IMR-90 (cell line): Measurements from ENCODE around the gene ARHGAP12. TPM values are rescaled to one million over a fixed set of nuclear protein-coding genes. Genes with fewer than 3 reads are reported as not detected.

Experiments used
- ATAC-seq: fragments of 200-7000 bp; cut with Tn5 transposase; 2 replicates; pipeline ENCODE4 v1.9.1; 2020; ENCODE audit warnings: low read depth, mild to moderate bottlenecking, moderate library complexity
- BruUV-seq: library from RNA; stranded (reverse); fragments of 400-500 nt; replicated peaks from 2 replicates; lab custom pipeline; 2021; lab: Mats Ljungman, UMichigan
- CTCF ChIA-PET: fragments of 300-600 bp; formaldehyde crosslinking; extraction: SDS; loops from one replicate; lab custom pipeline; 2021; ENCODE audit warnings: antibody characterized with exemption; lab: Yijun Ruan, JAX
- POLR2A ChIA-PET: fragments of 300-600 bp; sonication (Branson Sonifier 250); formaldehyde crosslinking; loops from one replicate; lab custom pipeline; 2022; ENCODE audit warnings: antibody characterized with exemption; ENCODE audit not compliant: unreplicated experiment; lab: Charles Lee
- DNase-seq: peaks from one replicate; pipeline ENCODE4 v3.0.0; 2013
- H2AFZ ChIP-seq: replicated peaks from 2 replicates; pipeline ENCODE3; 2013; ENCODE audit warnings: low read length, mild to moderate bottlenecking; ENCODE audit not compliant: poor library complexity
- H2AK5ac ChIP-seq: 2 replicates; pipeline ENCODE4 v1.6.1; 2013; ENCODE audit warnings: low read depth, low read length, inconsistent platforms
- H2AK9ac ChIP-seq: replicated peaks from 2 replicates; pipeline ENCODE3; 2013; ENCODE audit warnings: mild to moderate bottlenecking, low read depth, low read length, moderate library complexity; ENCODE audit not compliant: poor library complexity
- H2BK120ac ChIP-seq: 2 replicates; pipeline ENCODE4 v1.6.1; 2013; ENCODE audit warnings: low read depth, low read length, inconsistent platforms
- H2BK15ac ChIP-seq: 3 replicates; pipeline ENCODE4 v1.6.1; 2013; ENCODE audit warnings: low read depth, low read length, inconsistent platforms
- H2BK20ac ChIP-seq: 2 replicates; pipeline ENCODE4 v1.6.1; 2013; ENCODE audit warnings: low read depth, mild to moderate bottlenecking, inconsistent platforms, low read length, moderate library complexity
- H2BK5ac ChIP-seq: 2 replicates; pipeline ENCODE4 v1.6.1; 2013; ENCODE audit warnings: mild to moderate bottlenecking, low read depth, low read length, inconsistent platforms; ENCODE audit not compliant: poor library complexity, severe bottlenecking
- H3K14ac ChIP-seq: replicated peaks from 2 replicates; pipeline ENCODE4 v1.6.1; 2013; ENCODE audit warnings: low read depth, low read length, inconsistent platforms
- H3K18ac ChIP-seq: 2 replicates; pipeline ENCODE4 v1.6.1; 2013; ENCODE audit warnings: low read depth, low read length, control low read depth
- H3K23ac ChIP-seq: 2 replicates; pipeline ENCODE4 v1.6.1; 2013; ENCODE audit warnings: low read depth, low read length, inconsistent platforms
- H3K27ac ChIP-seq: 2 replicates; pipeline ENCODE4 v1.5.1; 2013; ENCODE audit warnings: mild to moderate bottlenecking, control low read depth, low read length; ENCODE audit not compliant: insufficient read depth
- H3K27me3 ChIP-seq: 2 replicates; pipeline ENCODE4 v1.6.1; 2013; ENCODE audit warnings: low read length; ENCODE audit not compliant: control insufficient read depth, insufficient read depth
- H3K36me3 ChIP-seq: 2 replicates; pipeline ENCODE4 v1.6.1; 2013; ENCODE audit warnings: low read length, mixed read lengths; ENCODE audit not compliant: control insufficient read depth, insufficient read depth
- H3K4ac ChIP-seq: 2 replicates; pipeline ENCODE4 v1.6.1; 2013; ENCODE audit warnings: low read depth, low read length, inconsistent platforms
- H3K4me1 ChIP-seq: 2 replicates; pipeline ENCODE4 v1.6.1; 2013; ENCODE audit warnings: low read length, mixed read lengths; ENCODE audit not compliant: control insufficient read depth, insufficient read depth
- H3K4me2 ChIP-seq: 2 replicates; pipeline ENCODE4 v1.6.1; 2013; ENCODE audit warnings: low read depth, mild to moderate bottlenecking, control low read depth, low read length, moderate library complexity
- H3K4me3 ChIP-seq: 2 replicates; pipeline ENCODE4 v1.5.1; 2013; ENCODE audit warnings: low read depth, mild to moderate bottlenecking, control low read depth, low read length, moderate library complexity; ENCODE audit not compliant: insufficient read depth
- H3K56ac ChIP-seq: 2 replicates; pipeline ENCODE4 v1.6.1; 2013; ENCODE audit warnings: low read length, inconsistent platforms; ENCODE audit not compliant: insufficient read depth; ENCODE audit errors: extremely low read depth
- H3K79me1 ChIP-seq, 2 experiments: 2 replicates each; pipeline ENCODE4 v1.6.1; 2013; ENCODE audit warnings: low read length in 2 of 2, inconsistent platforms in 1 of 2, low read depth in 1 of 2
- H3K9ac ChIP-seq: 2 replicates; pipeline ENCODE4 v1.6.1; 2013; ENCODE audit warnings: low read depth, low read length, control low read depth
- H3K9me1 ChIP-seq: 2 replicates; pipeline ENCODE4 v1.6.1; 2013; ENCODE audit warnings: low read length, inconsistent platforms; ENCODE audit not compliant: insufficient read depth
- H3K9me3 ChIP-seq: 2 replicates; pipeline ENCODE4 v1.6.1; 2013; ENCODE audit warnings: low read length; ENCODE audit not compliant: control insufficient read depth, insufficient read depth
- H4K20me1 ChIP-seq: 2 replicates; pipeline ENCODE4 v1.6.1; 2013; ENCODE audit warnings: low read length, inconsistent platforms; ENCODE audit not compliant: insufficient read depth
- H4K5ac ChIP-seq: 2 replicates; pipeline ENCODE4 v1.6.1; 2013; ENCODE audit warnings: mild to moderate bottlenecking, low read depth, low read length, control low read depth
- H4K8ac ChIP-seq, 2 experiments: 2 replicates each; pipeline ENCODE4 v1.6.1; 2013; ENCODE audit warnings: low read depth in 2 of 2, low read length in 2 of 2, control low read depth in 1 of 2, inconsistent platforms in 1 of 2
- H4K91ac ChIP-seq: 2 replicates; pipeline ENCODE4 v1.6.1; 2013; ENCODE audit warnings: low read depth, low read length, inconsistent platforms; ENCODE audit not compliant: insufficient read depth
- BHLHE40 ChIP-seq: fragments of 150-350 bp; IDR thresholded peaks from 2 replicates; pipeline ENCODE4 v1.6.1; 2016; ENCODE audit warnings: mild to moderate bottlenecking, low read depth, low read length
- CEBPB ChIP-seq: IDR thresholded peaks from 2 replicates; pipeline ENCODE4 v1.6.1; 2012; ENCODE audit warnings: low read depth, low read length, improper control_type of control experiment
- CHD1 ChIP-seq: IDR thresholded peaks from 2 replicates; pipeline ENCODE4 v1.6.1; 2012; ENCODE audit warnings: low read depth, low read length, improper control_type of control experiment
- FOS ChIP-seq: fragments of 150-350 bp; IDR thresholded peaks from 2 replicates; pipeline ENCODE4 v1.6.1; 2016; ENCODE audit warnings: low read depth, low read length
- MAFK ChIP-seq: IDR thresholded peaks from 2 replicates; pipeline ENCODE4 v1.6.1; 2012; ENCODE audit warnings: low read depth, low read length, improper control_type of control experiment
- MXI1 ChIP-seq: IDR thresholded peaks from 2 replicates; pipeline ENCODE4 v1.6.1; 2012; ENCODE audit warnings: low read depth, mild to moderate bottlenecking, low read length, moderate library complexity, borderline replicate concordance
- POLR2A ChIP-seq: IDR thresholded peaks from 2 replicates; pipeline ENCODE4 v1.6.1; 2012; ENCODE audit warnings: mild to moderate bottlenecking, low read depth, low read length
- RAD21 ChIP-seq: IDR thresholded peaks from 2 replicates; pipeline ENCODE4 v1.6.1; 2012; ENCODE audit warnings: low read length, improper control_type of control experiment
- RCOR1 ChIP-seq: IDR thresholded peaks from 2 replicates; pipeline ENCODE4 v1.6.1; 2012; ENCODE audit warnings: mild to moderate bottlenecking, low read length, improper control_type of control experiment; ENCODE audit not compliant: insufficient replicate concordance
- RFX5 ChIP-seq: IDR thresholded peaks from 2 replicates; pipeline ENCODE4 v1.8.0; 2012; ENCODE audit warnings: low read depth, mild to moderate bottlenecking, low read length, moderate library complexity
- SMC3 ChIP-seq: fragments of 150-350 bp; IDR thresholded peaks from 2 replicates; pipeline ENCODE4 v1.6.1; 2016; ENCODE audit warnings: low read depth, mild to moderate bottlenecking, antibody characterized with exemption, low read length, moderate library complexity
- WGBS, 2 experiments: methylation state at CpG; one replicate each; pipeline versions ENCODE4 v1.1.5 to v1.1.7; 2013; ENCODE audit warnings: missing lambda C conversion rate in 2 of 2; ENCODE audit not compliant: insufficient read length in 1 of 2; ENCODE audit errors: extremely low coverage in 2 of 2; 5-methylcytosine and 5-hydroxymethylcytosine counted together
- dilution Hi-C: fragments of 300-500 bp; cut with HindIII; formaldehyde crosslinking; loops from one replicate; pipeline ENCODE4 v1.14.3; 2018; ENCODE audit warnings: low sequenced_read_pairs; ENCODE audit not compliant: unreplicated experiment
- in situ Hi-C: fragments of 300-500 bp; cut with MboI; formaldehyde crosslinking; loops from 3 replicates; pipeline ENCODE4 v1.14.3; 2019; ENCODE audit warnings: low sequenced_read_pairs, inconsistent platforms, mixed read lengths
- intact Hi-C: fragments of 100-400 bp; cut with micrococcal nuclease; formaldehyde crosslinking; loops from 2 replicates; pipeline ENCODE4 v1.10.0; 2022
- polyA plus RNA-seq, 3 experiments: library from polyadenylated mRNA; depleted of rRNA; stranded (reverse); fragments of >200 nt; gene quantifications; 2 replicates each; pipeline ENCODE4 v1.2.3, GENCODE V29; 2012; ENCODE audit warnings: low replicate concordance in 1 of 3
- total RNA-seq: library from RNA; depleted of rRNA; stranded (reverse); fragments of >200 nt; gene quantifications from 2 replicates; pipeline ENCODE4 v1.2.3, GENCODE V29; 2012
- TF ChIP-seq, protein P1 (sequence below): conservative IDR thresholded peaks from 2 replicates; pipeline ENCODE4 v1.5.1; 2012; ENCODE audit warnings: mild to moderate bottlenecking, low read depth, low read length, improper control_type of control experiment

Gene ARHGAP12
- total and polyA plus RNA-seq, 2 of the 4 experiments (the other 2 are of a cell fraction), result 9.0 to 28.5 TPM

DNA sequence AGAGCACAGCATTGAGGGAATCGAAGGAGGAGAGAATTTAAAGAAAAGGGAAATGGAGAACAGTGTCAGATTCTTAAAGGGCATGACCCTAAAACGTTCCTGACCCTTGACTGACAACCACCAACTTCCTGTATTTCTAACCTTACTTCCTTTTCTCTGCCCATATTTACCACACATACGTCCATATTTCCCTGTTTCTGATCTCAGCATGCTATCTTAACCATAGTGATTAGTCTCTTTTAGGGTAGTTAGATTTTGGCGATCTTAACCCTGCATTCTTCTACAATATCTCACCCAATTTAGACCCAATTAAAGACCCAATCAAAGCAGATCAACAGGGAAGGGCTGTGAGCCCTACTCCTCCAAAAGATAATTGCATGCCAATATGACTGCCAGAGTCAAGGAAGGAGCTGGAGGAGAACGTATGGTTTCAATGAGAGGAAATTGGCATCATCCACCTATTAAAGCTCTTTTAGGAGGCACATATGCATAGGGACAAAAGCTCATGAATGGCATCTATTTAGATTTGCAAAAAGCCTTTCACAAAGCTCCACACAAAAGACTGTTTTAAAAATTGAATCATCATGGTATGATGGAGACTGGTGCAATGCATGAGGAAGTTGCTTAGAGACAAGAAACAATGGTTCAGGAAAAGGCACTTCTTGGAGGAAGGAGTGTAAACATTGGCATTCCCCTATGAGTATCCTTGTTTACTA lies 49.0 kb upstream of the ARHGAP12 start:
- intact Hi-C loops, result no loop called here
- H3K4me2 ChIP-seq, result no peak overlapping the region
- 0 out of 2 replicates have a peak overlapping the region, but pooled peaks have one; percentile 22 for H2AK5ac ChIP-seq
- H3K79me1 ChIP-seq, result no peaks in the 10 kb centered on the region
- in situ Hi-C loops, result no loop called here
- H3K4me3 ChIP-seq, result no peak overlapping the region
- no peak overlapping the region for H2BK15ac ChIP-seq
- H3K56ac ChIP-seq, result no peak overlapping the region
- ATAC-seq (peak; percentile 87), DNase-seq (peak; percentile 85)
- no peak overlapping the region for H3K18ac ChIP-seq
- no peak overlapping the region for H2AFZ ChIP-seq
- H3K14ac ChIP-seq, result peak overlapping the region; percentile 16; the same call in 1 of the 2 replicates
- no peak overlapping the region for H3K27ac ChIP-seq
- H3K4me1 ChIP-seq, result peaks cover 4% of the 10 kb centered on the region
- peak overlapping the region; percentile 28; the same call in 1 of the 2 replicates for H2BK120ac ChIP-seq
- no CpG with 5 or more reads among the region's 5 CpGs for WGBS, 2 experiments
- H4K91ac ChIP-seq, result no peak overlapping the region
- peaks cover 9% of the 10 kb centered on the region; the same call in 1 of the 2 replicates for H3K9me1 ChIP-seq
- dilution Hi-C loops, result no loop called here
- no peak overlapping the region for H2AK9ac ChIP-seq
- peak overlapping the region in 1 of 2 experiments; percentile 19; a peak in 1 of 4 replicates for H4K8ac ChIP-seq
- no peaks in the 10 kb centered on the region for H3K27me3 ChIP-seq
- CTCF ChIA-PET, result interaction anchor here (0.6 to 1.2 kb wide), 2 partner anchors 16 to 24 kb away, joined by 3 read pairs; no protein-coding TSS in a partner anchor
- TF ChIP-seq RFX5 (no peak), CEBPB (peak; percentile 92), CHD1 (no peak), BHLHE40 (0 out of 2 replicates have a peak, but pooled peaks have one; percentile 9), RAD21 (no peak), MXI1 (no peak), POLR2A (no peak), RCOR1 (no peak), SMC3 (no peak), FOS (peak; percentile 66), MAFK (no peak)
- TF ChIP-seq, protein P1, sequence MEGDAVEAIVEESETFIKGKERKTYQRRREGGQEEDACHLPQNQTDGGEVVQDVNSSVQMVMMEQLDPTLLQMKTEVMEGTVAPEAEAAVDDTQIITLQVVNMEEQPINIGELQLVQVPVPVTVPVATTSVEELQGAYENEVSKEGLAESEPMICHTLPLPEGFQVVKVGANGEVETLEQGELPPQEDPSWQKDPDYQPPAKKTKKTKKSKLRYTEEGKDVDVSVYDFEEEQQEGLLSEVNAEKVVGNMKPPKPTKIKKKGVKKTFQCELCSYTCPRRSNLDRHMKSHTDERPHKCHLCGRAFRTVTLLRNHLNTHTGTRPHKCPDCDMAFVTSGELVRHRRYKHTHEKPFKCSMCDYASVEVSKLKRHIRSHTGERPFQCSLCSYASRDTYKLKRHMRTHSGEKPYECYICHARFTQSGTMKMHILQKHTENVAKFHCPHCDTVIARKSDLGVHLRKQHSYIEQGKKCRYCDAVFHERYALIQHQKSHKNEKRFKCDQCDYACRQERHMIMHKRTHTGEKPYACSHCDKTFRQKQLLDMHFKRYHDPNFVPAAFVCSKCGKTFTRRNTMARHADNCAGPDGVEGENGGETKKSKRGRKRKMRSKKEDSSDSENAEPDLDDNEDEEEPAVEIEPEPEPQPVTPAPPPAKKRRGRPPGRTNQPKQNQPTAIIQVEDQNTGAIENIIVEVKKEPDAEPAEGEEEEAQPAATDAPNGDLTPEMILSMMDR, result no peak
- POLR2A ChIA-PET, result no interaction called here
- H3K9ac ChIP-seq, result no peak overlapping the region
- no peak overlapping the region for H3K23ac ChIP-seq
- no peak overlapping the region for H2BK5ac ChIP-seq
- H4K5ac ChIP-seq, result no peak overlapping the region
- H2BK20ac ChIP-seq, result peak overlapping the region; percentile 21; the same call in 1 of the 2 replicates
- no peaks in the 10 kb centered on the region for H3K36me3 ChIP-seq
- H4K20me1 ChIP-seq, result no peaks in the 10 kb centered on the region
- H3K9me3 ChIP-seq, result no peaks in the 10 kb centered on the region; the same call in 1 of the 2 replicates
- no peak overlapping the region for H3K4ac ChIP-seq
- BruUV-seq, result no TSS peak
